Lung microvascular endothelial cell (primary cell): ENCODE measurements around the gene GABRB1. TPM values are rescaled to one million over a fixed set of nuclear protein-coding genes. Genes with fewer than 3 reads are reported as not detected.
"Not testable (repeated sequence)": the region's sequence is repeated elsewhere in the genome, so short reads cannot be mapped to it uniquely, and the experiment has no call there.

Experiments
- DNase-seq, 2 donors: peaks; one replicate each; pipeline versions ENCODE4 v3.0.0 to v3.0.0-alpha.2; 2010; ENCODE audit warnings: low read depth in 2 of 2
- total RNA-seq: library from RNA; depleted of rRNA; stranded (reverse); fragments of >200 nt; gene quantifications from 2 replicates; pipeline ENCODE4 v1.2.1, GENCODE V29; 2014

The GABRB1 gene
- total RNA-seq, 1 donor from 2014 or later = not detected

DNA sequence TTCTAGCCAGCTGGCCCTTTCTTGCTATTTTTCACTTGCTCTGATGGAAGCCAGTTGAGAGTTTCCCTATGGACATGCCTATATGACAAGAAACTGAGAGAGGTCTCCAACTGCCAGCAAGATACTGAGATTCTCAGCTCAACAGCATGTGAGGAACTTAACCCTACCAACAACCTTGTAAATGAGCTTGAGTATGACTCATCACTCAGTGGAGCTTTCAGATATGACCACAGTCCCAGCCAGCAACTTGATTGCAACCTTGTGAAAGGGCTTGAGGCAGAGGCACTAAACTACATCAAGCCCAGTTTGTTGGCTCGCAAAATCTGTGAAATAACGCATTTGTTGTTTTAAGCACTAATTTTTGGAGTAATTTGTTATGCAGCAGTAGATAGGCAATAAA, 256.4 kb downstream of the GABRB1 start:
- DNase-seq = peak in 1 of 2 donors; percentile 2

DNA sequence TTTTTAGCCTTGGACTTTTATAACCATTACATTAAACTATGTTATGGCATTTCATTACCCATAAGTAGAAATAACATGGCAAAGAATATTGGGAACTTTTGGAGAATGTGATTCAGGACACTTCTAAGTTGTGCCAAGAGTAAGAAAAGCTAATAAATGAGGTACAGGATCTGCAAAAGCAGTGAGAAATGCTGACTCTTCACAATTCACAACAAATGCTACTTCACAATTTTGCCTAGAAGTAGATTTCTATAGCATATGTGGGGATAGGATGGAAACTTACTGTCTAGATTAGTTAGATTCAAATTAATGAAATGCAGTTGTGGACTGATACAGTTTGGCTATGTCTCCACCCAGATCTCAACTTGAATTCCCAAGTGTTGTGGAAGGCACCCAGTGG, 258.4 kb downstream of the GABRB1 start:
- no peak for DNase-seq

DNA sequence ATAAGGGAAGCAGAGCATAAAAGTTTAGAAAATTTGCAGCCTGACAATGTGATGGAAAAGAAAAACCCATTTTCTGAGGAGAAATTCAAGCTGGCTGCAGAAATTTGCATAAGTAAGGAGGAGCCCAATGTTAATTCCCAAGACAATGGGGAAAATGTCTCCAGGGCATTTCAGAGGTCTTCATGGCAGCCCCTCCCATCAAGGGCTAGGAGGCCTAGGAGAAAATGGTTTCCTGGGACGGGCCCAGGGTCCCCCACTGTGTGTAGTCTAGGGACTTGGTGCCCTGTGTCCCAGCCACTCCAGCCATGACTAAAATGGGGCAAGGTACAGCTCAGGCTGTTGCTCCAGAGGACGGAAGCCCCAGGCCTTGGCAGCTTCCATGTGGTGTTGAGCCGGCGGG, 259.5 kb downstream of the GABRB1 start:
- not testable (repeated sequence) for DNase-seq

DNA sequence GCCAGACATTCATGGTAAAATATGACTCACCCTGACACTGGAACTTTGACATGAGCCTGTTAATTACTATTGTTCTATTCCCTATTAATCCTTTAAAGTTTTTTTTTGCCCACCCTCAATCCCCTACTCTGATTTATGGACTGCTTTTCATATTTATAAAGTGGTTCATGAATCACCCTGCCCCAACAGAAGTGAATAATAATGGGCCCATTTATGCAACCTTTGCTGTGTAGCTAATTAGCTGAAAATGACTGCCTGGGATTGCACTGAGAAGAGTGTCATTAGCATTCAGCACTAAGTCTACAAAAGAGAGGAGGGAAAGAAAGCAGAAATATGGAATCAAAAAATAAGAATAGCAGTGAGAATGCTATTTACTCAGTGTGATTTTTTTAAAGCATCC, 277.8 kb downstream of the GABRB1 start:
- DNase-seq = no peak

DNA sequence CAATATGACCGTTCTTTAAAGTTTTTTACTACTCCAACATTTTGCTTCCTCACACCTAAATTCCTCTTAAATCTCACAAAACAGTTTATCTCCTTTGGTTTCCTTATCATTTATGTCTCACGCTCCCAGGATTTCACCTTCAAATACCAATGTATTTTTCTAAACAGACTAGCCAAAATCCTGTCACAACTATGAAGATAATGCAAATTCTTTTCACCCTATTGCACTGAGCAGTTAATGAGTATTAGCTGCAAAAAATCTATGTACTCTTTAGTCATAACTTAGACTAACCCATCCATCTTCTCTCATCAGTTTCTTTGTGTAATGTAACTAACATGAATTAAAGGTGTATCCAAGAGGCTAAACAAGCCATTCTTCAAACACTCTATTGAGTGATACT, 280.8 kb downstream of the GABRB1 start:
- DNase-seq = no peak

DNA sequence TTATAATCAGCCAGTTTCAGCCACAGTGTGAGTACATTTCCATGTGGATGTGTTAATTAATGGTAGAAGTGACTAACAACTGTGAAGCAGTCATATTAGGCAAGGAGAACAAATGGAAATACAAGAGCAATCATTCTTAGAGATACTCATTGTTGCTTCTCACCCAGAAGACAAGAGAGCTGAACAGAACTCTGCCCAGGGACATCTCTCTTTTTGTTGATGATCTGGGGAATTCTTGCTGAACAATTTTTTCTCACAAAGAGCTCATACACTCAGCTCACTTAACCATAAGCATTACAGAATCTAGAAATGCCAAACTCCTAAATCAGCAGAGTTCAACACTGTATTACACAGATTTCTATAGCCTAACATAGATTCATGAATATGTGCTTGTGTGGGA, 282.0 kb downstream of the GABRB1 start:
- DNase-seq = no peak

DNA sequence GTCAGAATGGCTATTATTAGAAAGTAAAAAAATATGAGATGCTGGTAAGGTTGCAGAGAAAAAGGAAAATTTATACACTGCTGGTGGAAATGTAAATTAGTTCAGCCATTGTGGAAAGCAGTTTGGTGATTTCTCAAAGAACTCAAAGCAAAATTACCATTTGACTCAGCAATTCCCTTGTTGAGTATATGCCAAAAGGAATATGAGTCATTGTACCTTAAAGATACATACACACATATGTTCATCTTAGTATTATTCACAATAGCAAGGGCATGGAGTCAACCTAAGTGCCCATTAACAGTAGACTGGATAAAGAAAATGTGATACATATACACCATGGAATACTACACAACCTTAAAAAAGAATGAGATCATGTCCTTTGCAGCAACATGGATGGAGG, 284.0 kb downstream of the GABRB1 start:
- DNase-seq = peak in 1 of 2 donors; percentile 1

DNA sequence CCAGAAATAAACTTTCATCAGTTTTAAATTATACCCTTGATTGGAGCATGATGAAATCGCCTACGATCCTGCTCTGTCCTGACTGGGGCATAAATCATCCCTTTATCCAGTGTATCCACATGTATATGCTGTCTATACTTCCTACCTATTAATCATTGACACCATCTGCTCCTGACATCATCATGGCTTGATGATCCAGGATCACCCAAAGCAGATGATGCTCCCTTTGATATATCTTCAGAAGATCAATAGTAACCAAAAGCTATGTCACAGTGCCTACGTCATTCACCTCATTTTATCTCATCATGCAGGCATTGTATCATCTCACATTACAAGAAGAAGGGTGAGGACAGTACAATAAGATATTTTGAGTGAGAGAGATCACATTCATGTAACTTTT, 294.7 kb downstream of the GABRB1 start:
- no peak for DNase-seq

DNA sequence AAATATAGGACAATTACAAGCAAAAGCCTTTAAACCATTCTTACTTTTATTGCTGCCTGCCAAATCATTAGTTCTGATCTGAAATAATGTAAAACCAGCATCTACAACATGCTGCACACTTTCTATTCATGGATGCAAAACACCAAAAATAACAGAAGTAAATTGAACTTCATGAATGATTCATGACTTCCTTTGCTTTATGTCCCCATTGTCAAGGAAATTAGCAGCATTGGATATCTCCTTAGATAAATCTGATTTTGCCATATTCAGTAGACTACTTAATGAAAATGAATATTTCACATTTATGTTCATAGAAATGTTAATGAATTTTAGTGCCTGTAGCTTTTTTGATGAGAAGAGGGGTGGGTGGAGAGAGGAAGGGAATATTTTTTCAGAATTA, 299.5 kb downstream of the GABRB1 start:
- DNase-seq = no peak

DNA sequence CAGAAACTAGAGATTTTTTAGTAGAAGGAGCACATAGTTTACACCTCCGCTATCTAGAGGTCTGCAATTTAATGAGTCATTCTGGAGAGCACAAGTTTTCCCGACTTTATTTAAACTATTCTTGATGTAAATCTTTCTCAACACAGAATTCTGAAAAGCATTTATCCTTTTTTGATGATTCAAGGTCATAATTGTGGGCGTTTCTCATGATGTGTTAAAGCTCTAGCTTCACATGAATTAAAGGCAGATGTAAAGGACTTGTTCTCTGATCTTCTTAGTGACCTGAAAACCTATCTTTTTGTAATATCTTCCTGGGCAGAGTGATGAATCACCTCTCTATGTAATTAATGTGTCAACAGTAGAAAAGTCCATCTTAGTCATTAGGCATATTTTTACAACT, 303.3 kb downstream of the GABRB1 start:
- no peak for DNase-seq

DNA sequence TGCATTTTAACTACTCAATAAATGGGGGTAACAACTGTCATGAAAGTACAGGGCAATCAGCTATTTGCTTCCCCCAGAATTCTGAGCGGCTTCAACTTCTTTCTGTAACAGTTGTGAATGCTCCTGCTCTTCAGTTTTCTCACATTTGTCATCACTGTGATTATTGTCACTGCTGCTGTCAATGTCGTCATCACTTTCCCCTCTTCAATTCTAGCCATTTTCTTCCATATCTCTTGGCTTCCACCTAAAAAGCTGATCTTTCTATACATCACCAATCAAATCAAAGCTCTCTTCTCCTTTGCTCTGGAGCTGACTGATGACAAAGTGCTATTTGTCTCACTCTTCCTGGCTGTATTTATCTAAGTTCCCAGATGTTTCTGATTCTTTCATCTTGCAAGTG, 306.5 kb downstream of the GABRB1 start:
- DNase-seq = no peak

DNA sequence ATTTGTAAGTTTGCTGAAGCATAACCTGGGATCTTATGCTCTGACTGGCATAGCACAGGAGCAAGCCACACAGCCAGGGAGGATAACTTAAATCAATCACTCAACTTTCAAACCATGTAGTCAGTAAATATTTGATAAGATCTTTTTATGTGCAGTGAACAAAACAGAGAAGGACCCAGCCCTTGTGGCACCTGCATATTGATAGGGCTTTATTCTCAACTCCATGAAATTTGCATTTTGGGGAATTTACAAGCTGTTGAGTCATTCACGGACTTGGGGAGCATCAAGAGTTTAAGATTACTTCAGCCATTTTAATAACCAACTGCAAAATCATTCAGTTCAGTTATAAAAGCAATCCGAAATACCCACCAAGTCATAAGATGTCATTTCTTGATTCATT, 309.5 kb downstream of the GABRB1 start:
- DNase-seq = no peak

DNA sequence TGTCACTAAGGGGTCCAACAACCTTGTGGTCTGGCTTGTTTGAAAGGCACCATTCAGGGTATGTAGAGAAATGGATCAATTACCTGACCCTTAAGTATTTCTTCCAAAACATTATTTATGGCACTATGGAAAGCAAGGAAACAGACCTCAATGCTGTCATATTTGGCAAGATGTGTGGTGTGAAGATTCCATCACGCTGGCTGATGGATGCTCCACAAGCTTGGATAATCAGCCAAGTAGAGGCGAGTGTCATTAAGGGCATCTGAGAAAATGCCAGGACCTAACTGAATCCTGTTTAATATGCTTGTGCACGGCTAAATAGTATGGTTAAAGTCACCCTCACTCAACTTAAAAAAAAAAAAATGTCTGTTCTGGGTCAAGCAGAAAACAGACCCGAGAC, 311.4 kb downstream of the GABRB1 start:
- DNase-seq = no peak

DNA sequence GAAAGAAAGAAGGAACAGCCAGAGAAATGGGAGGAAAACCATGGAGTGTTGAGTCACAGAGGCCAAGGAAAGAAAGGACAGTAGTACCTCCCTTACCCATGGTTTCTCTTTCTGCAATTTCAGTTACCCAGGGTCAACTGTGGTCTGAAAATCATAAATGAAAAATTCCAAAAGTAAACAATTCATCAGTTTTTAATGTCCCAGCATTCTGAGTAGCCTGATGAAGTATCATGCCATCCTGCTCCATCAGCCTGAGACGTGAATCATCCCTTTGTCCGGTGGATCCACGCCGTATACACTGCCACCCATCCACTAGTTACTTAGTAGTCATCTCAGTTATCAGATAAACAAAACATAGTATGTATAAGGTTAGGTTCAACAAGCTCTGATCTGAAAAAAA, 318.0 kb downstream of the GABRB1 start:
- DNase-seq = peak in 1 of 2 donors; percentile 11

DNA sequence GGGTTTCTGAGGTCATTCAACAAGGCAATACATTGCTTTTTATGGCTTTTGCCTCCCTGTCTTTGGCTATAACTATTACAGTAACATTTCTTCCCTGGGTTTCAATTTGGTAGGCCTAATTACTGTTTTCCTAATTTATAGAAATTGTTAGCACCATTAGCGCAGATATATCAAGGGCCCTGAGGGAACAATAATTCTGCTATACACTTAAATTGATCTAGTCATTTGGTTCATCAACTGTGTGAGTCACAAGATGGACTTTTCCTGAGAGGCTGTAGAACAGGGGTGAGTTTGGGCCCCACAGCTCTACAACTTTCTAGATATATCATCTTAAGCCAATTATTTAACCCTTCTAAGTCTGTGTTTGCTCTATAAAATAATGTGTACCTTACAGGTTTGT, 324.2 kb downstream of the GABRB1 start:
- DNase-seq = no peak

DNA sequence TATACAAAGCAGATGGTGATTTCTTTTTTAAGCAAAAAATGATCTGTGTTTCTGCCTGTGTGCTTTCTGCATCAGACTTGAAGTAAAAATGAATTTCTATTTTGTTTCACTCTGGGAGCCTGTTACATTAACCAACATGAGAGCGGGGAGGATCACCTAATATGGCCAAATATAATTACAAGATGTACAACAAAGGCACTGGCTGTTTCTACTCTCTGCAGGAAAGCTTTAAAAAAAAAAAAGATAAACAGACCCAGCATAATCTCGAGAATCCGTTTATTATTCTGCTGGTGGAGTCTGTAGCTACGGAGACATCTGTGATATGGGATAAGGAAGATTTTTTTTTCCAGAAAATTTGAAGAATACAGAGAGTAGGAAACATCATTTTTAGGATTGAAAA, 328.5 kb downstream of the GABRB1 start:
- no peak for DNase-seq

DNA sequence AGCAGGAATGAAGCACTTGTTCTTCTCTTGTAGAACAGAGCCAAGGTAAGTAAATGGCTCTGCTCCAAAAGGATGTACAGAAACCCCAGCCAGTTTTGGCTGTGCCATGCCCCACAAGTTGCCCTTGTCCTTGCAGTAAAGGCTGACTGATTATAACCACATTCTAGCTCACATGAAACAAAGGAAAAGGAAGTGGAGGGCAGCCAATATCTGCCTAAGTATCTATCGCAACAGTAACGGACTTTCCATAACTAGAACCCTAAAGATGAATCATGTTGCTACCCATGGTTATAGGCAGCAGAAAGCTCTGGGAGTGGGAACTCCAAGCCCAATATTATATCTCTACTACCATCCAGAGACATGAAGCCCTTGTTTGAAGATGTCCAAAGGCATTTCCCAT, 336.4 kb downstream of the GABRB1 start:
- no peak for DNase-seq

DNA sequence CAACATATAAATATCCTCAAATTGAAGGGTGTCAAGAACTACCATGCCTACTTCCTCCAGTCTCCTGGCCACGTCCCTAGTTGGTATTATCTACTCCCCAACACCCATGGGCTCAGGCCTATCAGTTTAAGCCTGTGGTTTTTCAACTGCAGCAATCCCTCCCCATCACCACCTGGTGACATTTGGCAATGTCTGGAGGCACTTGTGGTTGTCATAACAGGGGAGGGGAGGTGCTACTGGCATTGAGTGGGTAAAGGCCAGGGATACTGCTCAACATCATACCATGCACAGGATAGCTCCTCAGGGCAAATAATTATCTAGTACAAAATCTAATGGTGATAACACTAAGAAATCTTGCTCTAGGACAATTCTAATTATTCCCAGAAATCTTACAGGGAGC, 336.8 kb downstream of the GABRB1 start:
- no peak for DNase-seq

DNA sequence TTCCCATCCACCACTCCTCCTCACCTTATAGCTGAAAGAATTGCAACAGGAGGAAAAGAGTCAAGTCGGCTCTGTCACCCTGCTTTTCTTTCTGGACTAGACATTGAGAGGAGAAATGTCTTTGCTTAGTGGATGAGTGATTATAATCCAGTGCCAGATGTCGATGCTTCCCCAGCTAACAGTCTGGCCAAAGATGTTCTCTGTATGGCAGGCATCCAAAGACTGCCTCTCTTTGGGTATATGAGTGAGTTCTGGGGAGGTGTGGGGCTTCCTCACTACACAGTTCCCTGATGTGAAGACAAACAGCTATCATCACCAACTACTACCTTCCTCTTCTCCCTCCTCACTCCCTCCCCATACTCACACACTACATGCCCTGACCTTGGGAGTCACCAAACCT, 341.2 kb downstream of the GABRB1 start:
- no peak for DNase-seq

DNA sequence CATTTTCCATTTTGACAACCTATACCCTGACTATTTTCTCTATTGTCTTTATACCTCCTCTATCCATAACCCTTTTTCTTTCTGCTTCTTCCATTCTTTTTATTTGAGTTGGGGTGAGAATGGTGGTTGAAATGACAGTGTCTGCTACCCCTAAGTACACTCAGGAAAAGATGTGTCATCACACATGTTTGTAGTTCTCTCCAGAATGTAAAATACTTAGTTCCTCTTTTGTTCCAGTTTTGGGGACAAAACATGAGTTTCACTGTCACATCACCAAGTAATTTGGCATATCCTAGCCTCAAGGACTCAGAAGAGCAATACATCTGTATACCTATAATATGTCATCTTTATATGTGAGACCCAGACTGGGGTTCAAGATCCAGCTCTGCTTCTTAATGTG, 341.8 kb downstream of the GABRB1 start:
- DNase-seq = no peak

DNA sequence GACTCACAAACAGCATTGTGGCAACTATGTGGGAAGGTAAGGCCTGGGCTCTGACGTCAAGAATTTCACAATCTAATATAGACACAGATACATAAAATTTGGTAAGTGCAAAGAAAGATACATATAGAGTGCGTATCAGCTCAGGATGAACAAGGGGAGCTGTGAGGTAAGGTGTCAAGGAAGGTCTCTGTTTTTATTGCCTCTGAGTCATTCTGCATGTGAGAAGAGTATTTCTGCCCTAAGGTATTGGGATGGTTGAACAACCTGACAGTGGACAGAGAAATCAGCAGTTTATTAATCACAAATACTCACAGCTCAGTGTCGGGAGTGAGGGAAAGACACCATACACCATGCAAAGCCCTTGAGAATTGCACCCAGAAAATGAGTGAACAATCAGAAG, 342.3 kb downstream of the GABRB1 start:
- no peak for DNase-seq

DNA sequence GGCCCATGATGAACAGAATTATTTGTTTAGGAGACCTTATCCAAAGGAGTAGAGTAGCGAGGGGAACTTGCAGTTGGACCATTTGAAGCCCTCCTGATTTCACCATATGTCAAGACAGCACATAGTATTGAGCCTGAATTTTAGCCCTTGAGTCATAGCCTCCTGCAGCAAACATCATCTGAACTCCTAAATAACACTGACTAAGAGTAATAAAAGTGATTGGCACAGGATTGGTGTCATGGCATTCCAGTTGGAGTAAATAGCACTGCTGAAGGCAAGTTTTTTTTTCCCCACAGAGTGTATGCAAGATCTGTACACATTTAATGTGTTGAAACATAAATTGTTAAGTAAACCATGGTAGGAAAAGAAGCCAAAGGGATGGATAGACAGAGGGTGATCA, 343.1 kb downstream of the GABRB1 start:
- DNase-seq = no peak

DNA sequence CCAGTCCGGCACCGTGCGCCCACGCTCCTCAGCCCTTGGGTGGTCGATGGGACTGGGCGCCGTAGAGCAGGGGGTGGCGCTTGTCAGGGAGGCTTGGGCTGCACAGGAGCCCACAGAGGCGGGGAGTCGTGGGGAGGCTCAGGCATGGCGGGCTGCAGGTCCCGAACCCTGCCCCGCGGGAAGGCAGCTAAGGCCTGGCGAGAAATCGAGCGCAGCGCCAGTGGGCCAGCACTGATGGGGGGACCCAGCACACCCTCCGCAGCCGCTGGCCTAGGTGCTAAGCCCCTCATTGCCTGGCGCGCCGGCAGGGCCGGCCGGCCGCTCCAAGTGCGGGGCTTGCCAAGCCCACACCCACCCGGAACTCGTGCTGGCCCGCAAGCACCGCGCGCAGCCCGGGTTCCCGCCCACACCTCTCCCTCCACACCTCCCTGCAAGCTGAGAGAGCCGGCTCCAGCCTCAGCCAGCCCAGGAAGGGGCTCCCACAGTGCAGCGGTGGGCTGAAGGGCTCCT, 346.7 kb downstream of the GABRB1 start:
- not testable (repeated sequence) for DNase-seq

DNA sequence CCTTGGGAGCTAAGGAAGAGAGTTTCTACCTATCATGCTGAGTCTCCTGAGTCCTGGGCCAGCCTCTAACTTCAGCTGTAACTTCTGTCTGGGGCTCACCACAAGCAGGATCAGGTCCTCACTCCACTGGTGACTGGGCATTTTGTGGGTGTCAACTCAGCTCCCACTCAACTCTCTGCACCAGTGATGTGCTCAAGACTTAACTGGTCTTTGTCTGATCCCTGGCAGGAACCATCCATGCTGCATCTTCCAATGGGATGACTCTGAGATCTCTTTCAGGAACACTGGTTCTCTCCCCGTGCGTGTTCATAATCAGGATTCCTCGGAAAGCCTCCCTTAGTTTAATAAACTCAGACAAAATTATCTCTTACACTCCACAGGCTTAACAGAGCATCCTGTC, 349.8 kb downstream of the GABRB1 start:
- DNase-seq = no peak
